Fibroblast of skin of left biceps (primary cell): ENCODE data around the gene AHNAK2.
"Not testable (repeated sequence)": the region's sequence is repeated elsewhere in the genome, so short reads cannot be mapped to it uniquely, and the experiment has no call there.

Source experiments
- DNase-seq, 2 experiments: peaks; one replicate each; pipeline ENCODE4 v3.0.0-alpha.2; 2013; ENCODE audit warnings: low read depth in 2 of 2

Gene AHNAK2

DNA sequence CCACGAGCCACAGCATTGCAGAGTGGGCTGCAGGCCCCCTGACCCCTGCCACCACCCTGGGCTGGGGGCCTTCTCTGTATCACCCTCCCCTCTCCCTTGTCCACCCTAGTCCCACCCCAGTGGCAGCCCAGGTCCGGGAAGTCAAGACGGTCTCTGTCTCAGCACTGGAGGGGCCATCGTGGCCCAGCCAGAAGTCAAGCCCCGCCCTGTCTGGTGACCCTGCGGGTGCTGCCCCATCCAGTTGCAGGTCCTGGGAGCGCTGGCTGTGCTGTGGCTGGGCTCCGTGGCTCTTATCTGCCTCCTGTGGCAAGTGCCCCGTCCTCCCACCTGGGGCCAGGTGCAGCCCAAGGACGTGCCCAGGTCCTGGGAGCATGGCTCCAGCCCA is 50.8 kb downstream of the AHNAK2 start:
- no peak for DNase-seq

GRCh38 chr14:104926619-104927431 is 51.3 kb downstream of the AHNAK2 start:
- no peak for DNase-seq

GRCh38 chr14:104925855-104926609 is 52.1 kb downstream of the AHNAK2 start:
- no peak for DNase-seq

- no peak for DNase-seq
Measured at GRCh38 chr14:104925214-104925854, 52.8 kb downstream of the AHNAK2 start.

- no peak for DNase-seq
Measured at GRCh38 chr14:104924421-104925213, 53.6 kb downstream of the AHNAK2 start, which contains the start of gene PLD4. Gene PLD4 (plus strand): TSS chr14:104924879. CDS start chr14:104927141, 2,262 bp downstream.

DNA sequence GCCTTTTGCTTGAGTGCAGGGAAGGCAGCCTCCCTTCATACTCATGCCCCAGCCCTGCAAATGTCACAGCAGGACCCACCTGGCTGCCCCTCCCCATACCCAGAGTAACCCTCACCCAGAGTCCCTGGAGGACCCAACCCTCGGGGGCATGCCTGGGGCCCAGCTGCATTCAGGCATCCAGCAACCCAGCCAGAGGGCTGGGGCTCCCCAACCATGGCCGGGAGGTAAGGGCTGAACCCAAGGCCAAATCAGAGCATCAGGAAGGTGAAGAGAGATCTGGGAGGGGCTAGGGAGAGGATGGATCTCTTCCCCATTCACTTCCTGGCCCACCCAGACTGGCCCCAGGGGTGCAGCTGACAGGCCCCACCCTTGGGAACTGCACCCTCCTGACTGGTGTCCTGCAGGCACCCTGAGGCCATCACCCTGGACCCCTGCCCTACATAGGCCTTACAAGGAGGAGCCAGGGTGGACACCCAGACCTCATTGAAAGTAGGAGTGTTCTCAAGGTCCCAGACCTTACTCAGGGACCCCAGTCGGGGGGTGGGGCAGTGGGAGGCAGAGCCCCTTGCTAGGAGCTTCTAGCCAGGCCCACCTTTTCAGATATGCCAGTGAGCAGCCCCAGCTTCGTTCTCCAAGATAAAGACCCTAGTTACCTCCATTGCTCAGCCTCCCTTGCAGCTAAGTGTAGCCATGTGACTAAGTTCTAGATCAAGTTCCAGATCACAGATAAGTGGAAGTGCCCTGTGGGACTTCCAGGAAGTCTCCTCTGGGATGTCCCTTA is 54.3 kb downstream of the AHNAK2 start:
- no peak for DNase-seq

DNA sequence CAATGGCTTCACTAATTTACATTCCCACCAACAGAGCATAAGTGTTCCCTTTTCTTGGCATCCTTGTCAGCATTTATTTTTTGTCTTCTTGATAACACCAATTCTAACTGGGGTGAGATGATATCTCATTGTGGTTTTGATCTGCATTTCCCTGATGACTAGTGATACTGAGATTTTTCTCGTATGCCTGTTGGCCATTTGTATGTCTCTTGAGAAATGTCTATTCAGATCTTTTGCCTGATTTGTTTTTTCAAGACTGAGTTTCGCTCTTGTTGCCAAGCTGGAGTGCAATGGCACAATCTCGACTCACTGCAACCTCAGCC is 58.2 kb downstream of the AHNAK2 start:
- DNase-seq = no peak

DNA sequence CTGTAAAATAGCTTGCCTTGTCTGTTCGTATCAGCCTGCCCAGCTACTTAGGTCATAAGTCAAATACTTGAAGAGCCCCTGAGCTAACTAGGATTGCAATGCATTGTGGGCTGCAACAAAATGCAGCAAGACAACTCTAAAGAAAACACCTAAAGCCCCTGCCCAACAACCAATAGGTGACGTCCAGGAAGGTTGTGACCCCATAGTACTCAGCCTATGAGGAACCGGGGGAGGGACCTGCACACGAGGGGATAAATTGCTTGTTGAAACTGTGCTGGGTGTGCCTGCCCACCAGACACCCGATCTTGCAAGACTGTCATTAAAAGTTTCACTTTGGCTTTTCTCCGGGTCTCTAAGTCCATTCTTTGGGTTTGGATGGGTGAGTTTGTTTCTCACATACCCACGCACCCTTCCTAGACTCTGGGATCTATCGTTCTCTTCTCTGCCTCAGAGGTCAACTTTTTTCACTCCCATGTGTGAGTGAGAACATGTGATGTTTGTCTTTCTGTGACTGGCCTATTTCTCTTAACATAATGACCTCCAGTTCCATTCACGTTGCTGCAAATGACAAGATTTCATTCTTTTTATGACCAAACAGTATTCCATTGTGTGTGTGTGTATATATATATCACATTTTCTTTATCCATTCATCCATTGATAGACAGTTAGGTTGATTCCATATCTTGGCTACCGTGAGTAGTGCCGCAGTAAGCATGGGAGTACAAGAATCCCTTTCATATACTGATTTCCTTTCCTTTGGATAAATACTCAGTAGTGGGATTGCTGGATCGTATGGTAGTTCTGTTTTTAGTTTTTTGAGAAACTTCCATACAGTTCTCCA is 58.8 kb downstream of the AHNAK2 start:
- not testable (repeated sequence) for DNase-seq

GRCh38 chr14:104917993-104918392 is 60.2 kb downstream of the AHNAK2 start:
- no peak for DNase-seq

DNA sequence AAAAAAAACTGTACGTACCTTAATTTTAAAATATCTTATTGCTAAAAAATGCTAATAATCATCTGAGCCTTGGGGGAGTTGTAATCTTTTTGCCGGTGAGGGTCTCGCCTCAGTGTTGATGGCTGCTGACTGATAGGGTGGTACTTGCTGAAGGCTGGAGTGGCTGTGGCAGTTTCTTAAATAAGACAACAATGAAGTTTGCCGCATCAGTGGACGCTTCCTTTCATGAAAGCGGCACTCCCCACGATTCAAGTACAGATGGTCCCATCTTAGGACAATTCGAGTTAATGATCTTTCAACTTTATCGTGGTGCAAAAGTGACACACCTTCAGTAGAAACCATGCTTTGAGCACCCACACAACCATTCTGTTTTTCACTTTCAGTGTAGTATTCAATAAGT is 61.1 kb downstream of the AHNAK2 start:
- no peak for DNase-seq

DNA sequence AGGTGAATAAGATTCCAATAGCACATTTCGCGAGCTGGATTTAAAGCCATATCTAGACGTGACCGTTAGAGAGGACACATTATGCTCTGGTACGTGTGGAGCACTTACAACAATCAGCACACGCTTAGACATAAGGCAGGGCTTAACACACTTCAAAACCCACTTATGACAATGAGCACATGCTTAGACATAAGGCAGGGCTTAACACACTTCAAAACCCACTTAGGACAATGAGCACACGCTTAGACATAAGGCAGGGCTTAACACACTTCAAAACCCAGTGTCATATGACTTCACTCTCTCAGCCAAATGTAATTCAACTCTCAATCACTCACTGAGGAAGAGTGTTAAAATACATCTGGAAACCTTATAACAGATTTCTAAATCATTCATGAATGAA is 64.7 kb downstream of the AHNAK2 start:
- no peak for DNase-seq

DNA sequence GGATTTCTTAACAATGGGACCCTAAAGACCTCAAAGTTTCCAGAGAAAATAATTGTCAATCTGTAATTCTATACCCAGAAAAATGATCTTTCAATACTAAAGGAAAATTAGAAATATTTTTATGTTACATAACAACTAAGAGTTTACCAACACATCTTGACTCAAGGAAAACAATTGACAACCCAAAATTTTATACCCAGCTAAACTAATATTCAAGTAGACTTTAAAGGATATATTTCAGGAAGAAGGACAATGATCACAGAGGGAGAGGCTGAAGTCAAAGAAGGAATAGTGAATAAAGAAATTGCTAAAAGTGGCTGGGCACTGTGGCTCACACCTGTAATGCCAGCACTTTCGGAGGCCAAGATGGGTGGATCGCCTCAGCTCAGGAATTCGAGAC is 66.1 kb downstream of the AHNAK2 start:
- DNase-seq = no peak

DNA sequence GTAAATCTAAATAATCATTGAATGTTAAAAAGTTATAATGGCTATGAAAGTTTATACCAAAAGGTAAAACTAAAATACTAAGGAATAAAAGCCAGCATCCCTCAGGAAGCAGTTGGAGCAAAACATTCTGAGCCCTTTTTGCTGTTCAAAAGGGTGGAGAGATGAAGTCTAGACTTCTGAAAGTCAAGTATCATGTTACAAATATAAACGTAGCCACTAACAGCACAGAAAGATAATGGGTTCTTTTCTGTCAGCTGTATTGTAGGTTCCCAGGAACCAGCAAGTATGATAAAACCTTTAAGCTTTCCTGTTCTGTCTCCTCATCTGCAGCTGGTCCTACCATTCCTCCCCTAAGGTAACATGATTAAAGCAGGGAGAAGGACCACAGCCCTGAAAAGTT is 69.9 kb downstream of the AHNAK2 start:
- DNase-seq = no peak

DNA sequence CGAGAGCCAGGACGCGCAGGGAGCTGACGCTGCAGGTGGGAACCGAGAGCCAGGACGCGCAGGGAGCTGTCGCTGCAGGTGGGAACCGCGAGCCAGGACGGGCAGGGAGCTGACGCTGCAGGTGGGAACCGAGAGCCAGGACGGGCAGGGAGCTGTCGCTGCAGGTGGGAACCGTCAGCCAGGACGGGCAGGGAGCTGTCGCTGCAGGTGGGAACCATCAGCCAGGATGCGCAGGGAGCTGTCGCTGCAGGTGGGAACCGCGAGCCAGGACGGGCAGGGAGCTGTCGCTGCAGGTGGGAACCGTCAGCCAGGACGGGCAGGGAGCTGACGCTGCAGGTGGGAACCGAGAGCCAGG is 72.6 kb downstream of the AHNAK2 start:
- DNase-seq = not testable (repeated sequence)

GRCh38 chr14:104904650-104905578 is 73.3 kb downstream of the AHNAK2 start:
- DNase-seq = not testable (repeated sequence)

- no peak for DNase-seq
Measured at GRCh38 chr14:104903990-104904389, 74.2 kb downstream of the AHNAK2 start.

DNA sequence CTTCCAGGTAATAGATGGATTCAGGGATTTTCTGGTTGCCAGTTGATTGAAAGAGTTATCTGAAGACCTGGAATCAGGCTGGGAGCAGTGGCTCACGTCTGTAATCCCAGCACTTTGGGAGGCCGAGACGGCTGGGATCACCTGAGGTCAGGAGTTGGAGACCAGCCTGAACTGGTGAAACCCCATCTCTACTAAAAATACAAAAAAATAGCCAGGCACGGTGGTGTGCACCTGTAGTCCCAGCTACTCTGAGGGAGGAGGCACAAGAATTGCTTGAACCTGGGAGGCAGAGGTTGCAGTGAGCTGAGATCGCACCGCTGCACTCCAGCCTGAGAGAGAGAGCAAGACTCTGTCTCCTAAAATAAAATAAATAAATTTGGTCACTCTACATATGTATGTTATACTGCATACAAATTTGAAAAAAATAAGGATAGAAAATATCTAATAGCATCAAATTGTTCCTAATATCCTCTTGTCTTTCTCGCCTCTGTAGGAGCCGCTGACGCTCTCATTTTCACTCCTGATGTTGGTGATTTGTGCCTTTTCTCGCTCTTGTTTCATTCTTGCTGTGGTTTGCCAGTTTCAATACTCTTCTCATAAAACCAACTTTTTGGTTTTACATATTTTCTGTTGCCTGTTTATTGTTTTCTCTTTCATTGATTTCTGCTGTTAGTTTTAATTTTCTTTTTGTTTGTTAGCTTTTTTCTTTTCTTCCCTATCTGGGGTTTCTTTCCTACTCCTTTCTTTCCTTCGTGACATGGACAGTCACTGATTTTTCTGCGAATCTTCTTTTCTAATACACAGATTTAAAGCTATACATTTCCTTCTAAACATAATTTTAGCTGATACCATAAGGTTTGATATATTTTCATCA is 77.3 kb downstream of the AHNAK2 start:
- DNase-seq = no peak

DNA sequence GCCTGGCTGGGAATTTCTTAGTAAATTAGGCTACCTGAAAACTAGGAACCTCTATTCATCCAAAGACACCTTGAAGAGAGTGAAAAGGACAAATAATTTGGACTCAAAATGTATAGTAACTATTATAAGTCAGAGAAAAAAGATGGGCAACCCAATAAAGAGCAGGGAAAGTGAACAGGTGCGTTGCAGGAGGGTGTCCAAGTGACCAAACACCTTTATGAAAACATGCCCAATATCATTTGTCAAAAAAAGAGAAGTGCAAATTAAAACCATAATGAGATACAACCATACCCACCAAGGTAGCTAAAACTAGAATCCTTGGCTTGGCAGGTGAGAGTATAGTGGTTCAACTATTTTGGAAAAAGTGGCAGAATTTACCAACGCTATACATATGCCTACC is 78.4 kb downstream of the AHNAK2 start:
- DNase-seq = no peak
